GM19099 (cell line): ENCODE measurements around the gene GMDS.

Experiments
- POLR2A ChIP-seq: IDR thresholded peaks from 3 replicates; pipeline ENCODE4 v1.6.1; 2011; ENCODE audit warnings: low read depth; ENCODE audit not compliant: insufficient read length; ENCODE audit errors: extremely low read depth

GMDS gene

GRCh38 chr6:1678201-1678600 is 567.2 kb downstream of the GMDS start:
- TF ChIP-seq POLR2A, result no peak

- no peak for TF ChIP-seq POLR2A
Measured at GRCh38 chr6:1672379-1672778, 573.0 kb downstream of the GMDS start.

- TF ChIP-seq POLR2A, result no peak
Measured at GRCh38 chr6:1670711-1671462, 574.5 kb downstream of the GMDS start.

GRCh38 chr6:1669996-1670395 is 575.4 kb downstream of the GMDS start:
- TF ChIP-seq POLR2A, result no peak

- TF ChIP-seq POLR2A, result no peak
Measured at GRCh38 chr6:1667805-1668175, 577.6 kb downstream of the GMDS start.

GRCh38 chr6:1667012-1667804 is 578.2 kb downstream of the GMDS start:
- TF ChIP-seq POLR2A, result no peak

GRCh38 chr6:1665214-1665613 is 580.2 kb downstream of the GMDS start:
- TF ChIP-seq POLR2A, result no peak

- no peak for TF ChIP-seq POLR2A
Measured at GRCh38 chr6:1664329-1664728, 581.1 kb downstream of the GMDS start.

- TF ChIP-seq POLR2A, result no peak
Measured at GRCh38 chr6:1663511-1663910, 581.9 kb downstream of the GMDS start.

- TF ChIP-seq POLR2A, result no peak
Measured at GRCh38 chr6:1662534-1662933, 582.9 kb downstream of the GMDS start.

GRCh38 chr6:1659816-1660215 is 585.6 kb downstream of the GMDS start:
- no peak for TF ChIP-seq POLR2A

- no peak for TF ChIP-seq POLR2A
Measured at GRCh38 chr6:1658212-1659005, 587.0 kb downstream of the GMDS start.

GRCh38 chr6:1657771-1658165 is 587.6 kb downstream of the GMDS start:
- TF ChIP-seq POLR2A, result no peak

- no peak for TF ChIP-seq POLR2A
Measured at GRCh38 chr6:1657116-1657770, 588.2 kb downstream of the GMDS start.

- no peak for TF ChIP-seq POLR2A
Measured at GRCh38 chr6:1654054-1654453, 591.4 kb downstream of the GMDS start.
